ENCODE measurements around the gene RAB4A.

Gene RAB4A

DNA sequence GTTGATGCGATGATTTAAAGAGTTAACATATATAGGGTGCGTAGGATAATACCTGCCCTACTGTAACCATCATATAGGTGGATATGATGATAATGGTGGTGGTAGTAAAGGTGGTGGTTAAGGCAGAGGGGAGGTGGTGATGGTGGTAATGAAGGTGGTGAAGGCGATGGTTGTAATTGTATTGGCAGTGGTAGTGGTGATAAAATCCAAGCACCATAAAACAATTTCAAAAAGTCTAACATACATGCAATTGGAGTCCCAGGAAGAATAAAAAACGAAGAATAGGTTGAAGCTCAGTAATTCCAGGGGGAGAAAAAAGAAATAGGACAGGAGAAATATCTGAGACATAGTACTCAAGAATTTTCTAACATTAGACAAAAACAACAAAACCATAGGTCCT is 27.3 kb upstream of the RAB4A start:
- DNase-seq = no peak

DNA sequence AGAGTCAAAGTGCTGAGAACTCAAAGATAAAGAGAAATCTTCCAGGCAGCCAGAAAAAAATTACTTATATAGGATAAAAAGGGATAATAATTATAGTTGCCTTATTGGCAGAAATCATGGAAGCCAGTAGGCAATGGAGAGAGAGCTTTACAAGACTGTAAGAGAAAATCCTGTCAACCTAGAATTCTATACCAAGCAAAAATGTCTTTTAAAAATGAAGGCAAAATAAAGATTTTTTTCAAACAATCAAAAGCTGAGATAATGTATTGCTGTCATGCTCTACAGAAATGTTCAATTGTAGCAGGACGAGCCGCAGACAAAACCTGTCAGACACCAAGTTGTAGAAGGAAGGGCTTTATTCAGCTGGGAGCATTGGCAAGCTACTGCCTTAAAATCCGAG is 26.8 kb upstream of the RAB4A start:
- DNase-seq = no peak

DNA sequence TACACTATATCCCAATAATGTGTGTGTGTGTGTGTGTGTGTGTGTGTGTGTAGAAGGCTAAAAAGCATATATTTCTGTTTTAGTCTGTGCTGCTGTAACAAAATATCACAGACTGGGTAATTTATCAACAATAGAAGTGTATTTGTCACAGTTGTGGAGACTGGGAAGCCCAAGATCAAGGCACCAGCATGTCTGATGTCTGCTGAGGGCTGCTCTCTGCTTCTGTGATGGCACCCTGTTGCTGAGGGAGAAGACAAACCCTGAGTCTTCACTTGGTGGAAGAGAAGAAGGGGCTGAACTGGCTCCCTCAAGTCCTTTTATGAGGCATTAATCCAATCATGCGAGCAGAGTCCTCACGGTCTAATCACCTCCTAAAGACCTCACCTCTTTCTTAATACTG is 23.0 kb upstream of the RAB4A start:
- no peak for DNase-seq

DNA sequence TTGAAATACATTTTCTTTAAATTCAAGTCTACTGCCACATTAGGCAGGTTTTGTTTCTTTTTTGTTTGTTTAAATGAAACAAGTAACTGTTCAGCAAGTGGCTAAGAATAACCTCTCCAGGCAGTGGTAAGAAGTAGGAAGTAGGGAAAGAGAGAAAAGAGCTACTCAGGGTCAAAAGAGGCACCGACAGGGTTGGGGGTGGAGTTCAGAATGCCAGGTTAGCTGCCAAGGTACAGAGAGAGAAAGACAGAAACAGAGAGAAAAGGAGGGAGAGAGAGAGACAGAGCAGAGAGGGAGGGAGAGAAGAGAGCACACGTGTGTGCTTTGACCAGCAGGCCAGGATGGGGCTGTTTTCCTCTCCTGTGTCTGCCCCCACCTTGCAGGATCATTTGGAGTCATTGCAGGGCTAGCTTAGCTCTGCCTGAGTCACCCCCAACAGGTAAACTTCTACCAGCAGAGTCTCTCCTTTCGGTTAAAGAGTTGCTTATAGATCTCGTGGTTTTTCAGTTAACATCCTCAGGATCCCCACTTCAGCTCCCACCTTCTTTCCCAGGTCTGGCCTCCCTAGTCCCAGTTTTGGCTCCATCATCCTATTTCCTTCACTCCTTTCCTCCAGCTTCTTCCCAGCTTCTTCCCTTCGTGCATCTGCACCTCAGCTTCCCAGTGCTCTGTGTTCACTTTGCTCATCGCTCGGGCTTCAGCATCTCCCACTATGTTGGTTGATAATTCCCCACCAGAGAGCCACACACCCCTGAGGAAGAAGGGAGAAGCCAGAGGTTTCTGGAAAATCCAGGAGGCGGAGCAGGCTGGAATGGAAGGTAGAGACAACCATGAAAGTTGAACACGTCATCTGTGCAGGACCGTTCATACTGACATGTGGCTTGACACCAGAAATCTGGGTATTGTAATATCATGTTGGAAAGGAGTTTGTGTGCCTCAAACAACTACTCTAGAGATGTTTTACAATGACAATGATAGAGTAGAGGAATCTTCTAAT is 21.8 kb upstream of the RAB4A start:
- DNase-seq = no peak

DNA sequence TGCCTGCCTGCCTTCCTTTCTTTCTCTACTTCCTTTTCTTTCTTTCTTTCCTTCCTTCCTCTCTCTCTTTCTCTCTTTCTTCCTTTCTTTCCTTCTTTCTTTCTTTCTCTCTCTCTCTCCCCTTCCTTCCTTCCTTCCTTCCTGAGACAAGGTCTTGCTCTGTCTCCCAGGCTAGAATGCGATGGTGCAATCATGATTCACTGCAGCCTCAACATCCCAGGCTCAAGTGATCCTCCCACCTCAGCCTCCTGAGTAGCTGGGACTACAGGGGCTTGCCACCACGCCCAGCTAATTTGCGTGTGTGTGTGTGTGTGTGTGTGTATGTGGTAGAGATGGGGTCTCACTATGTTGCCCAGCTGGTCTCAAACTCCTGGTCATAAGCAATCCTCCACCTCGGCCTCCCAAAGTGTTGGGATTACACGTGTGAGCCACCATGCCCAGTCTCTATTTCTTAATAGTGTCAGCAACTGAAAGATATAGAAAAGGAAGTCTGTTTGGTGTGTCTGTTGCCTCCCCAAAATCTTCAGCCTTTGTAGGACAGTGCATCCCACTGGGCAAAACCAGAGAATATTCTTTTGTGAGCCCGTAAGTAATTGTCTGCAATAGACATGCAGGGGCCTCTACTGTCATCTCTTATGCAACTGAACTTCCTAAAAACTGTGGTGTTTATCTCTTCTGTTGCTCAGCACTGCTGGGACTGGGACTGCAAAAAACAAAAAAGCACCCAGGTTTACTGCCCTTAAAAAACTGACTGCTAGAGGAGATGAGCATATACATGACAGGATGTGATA is 20.9 kb upstream of the RAB4A start:
- DNase-seq = no peak

DNA sequence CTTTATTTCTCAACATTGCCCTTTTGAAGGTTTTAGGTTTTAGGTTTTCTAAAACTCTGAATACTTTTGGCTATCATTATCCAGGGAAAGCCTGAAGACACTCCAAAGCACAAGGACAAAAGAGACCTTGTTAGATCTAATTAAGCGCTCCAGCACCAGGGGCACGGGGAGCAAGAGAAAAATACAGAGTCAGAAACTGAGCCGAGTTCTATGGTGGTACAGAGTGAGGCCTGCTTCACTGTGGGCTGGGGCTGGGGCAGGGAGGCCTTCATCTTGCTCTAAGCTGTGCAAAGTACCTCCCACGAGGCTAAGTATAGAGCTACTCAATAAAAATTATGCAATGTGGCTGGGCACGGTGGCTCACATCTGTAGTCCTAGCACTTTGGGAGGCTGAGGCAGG is 19.7 kb upstream of the RAB4A start:
- DNase-seq = peak in 17 of 56 donors; percentile 13 to 61 (median 28)

DNA sequence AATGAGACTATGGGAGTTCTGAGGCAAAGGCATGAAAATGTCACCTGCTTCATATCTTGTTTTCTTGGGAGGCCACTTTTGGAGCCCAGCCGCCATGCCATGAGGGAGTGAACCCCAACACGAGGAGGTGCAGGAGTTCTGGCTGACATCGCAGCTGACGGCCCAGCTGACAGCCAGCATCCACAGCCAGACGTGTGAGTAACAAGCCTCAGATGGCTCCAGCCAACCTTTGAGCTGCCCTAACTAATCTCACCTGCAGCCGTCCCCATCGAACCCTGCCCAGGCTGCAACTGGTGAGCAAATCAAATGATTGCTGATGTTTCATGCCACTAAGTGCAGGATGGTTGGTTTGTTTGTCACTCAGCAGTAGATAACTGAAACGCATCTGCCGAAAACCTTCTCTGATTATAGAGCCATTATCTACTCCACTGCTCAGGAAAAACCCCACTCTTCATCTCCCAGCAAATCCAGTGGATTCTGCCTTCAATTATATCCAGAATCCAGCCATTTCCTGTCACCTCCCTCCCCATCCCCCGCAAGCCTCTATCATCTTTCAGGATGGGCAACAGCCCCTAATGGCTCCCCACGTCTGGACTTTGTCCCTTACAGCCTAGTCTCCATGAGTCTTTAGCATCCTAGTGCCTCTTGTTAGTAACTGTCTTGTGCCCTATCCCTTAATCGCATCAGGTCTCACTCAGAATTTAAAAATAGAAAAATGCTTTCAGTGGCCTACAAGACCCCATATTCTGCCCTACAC is 18.5 kb upstream of the RAB4A start:
- DNase-seq = no peak

DNA sequence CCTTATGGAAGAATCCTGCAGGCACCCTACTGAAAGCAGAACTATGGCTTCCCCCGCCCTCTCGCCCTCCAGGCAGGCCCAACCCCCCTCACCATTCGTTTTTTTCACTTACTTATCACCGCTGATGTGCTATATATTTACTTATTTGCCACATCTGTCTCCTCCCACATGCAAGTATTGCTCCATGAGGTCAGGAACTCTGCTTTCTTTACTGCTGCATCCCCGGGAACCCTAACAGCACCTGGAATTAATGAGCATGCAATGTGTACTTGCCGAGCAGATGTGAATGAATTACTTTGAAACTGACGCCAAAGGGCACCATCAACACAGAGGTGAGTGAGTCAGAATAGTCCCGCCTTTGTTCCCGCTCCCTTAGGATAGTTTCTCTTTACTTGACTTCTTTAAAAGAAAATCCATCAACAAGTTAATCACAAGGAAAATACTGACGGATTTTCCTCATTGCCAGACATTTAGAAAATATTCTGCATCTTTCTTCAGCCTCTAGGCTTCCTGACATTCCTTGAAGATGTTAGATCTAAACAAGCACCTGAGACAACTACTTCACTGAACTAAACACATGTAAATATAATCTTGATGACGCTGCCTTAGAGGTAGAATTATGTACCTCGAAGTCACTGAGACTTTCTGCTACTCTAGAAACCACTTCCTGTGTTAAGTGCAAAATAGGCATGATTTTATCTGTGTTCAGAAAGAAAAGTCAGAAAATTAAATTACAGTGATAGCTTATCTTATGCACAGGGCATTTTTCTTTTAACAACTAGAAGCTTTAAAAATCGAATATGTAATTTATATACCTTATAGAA is 17.5 kb upstream of the RAB4A start:
- no peak for DNase-seq

DNA sequence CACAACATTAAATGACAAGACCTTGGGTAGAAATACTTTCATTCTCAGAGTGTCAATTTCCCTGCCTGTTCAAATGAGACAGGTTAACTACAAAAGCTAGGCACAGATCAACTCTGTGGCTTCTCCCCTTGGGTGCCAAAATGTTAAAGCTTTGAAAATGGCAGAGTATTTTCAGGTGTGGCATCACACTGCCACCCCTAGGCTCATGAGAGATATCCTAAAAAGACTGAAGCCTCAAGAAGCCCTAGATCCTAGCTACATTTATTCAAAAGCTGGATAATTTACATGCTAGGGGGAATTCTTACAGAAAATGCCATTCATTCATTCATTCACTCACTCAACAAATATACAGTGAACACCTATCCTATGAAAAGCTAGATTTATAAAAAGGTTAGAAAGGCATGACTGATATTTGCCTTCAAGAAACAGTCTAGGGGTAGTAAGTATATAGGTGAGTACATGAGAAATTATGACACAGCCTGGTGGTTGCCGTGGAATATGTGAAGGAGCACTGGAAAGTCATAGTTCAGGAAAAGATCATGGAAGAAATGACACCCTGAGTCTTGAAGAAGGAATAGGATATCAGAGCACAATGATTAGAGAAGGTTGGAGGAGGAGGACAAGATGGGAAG is 15.9 kb upstream of the RAB4A start:
- peak in 4 of 56 donors; percentile 25 to 50 (median 38) for DNase-seq

DNA sequence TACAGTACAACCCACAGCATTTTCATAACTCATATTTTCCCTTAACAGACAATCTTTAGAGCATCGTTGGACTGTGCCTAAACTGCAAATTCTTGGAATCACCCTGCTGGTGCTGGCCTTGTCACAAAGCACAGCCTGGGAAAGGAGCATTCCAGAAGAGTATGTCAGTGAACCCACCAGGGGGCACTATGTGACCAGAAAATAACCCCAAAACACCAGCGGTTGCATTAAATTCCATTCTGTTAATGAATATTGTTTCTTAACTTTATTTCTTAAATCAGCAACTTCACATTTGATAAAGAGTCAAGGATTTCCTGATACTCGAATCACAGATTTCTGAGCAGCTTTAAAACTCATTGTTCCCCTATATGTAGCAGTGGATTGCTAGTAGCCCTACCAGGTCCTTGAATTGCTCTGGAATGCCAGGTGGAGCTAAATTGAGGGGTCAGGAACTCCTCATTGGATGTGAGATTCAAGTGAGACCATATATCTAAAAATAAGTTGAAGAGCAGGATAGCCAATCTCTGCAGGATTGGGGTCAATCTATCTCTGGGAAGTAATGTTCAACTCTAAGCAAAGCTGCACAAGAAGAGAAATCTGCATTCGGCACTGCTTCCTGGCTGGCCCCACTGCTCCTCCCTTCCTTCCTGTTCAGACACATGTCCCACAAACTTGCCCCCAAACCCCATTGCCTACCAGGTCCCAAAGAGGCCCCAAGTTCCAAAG is 12.7 kb upstream of the RAB4A start:
- peak in 47 of 56 donors; percentile 10 to 89 (median 48) for DNase-seq

DNA sequence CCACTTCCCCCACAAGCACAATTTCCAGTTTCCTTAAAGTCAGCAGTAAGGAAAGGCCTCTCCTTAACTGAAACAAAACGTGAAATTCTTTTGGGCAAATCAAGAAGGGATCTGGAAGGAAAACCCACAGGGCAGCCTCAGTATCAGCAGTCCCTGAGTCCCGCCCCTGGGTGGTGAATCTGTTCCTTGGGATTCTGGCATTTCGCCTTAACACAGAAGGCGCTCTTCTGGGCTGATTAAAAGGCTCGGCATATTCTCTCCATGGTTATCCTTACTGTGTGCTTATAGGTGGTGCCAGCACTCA is 12.2 kb upstream of the RAB4A start:
- DNase-seq = no peak

DNA sequence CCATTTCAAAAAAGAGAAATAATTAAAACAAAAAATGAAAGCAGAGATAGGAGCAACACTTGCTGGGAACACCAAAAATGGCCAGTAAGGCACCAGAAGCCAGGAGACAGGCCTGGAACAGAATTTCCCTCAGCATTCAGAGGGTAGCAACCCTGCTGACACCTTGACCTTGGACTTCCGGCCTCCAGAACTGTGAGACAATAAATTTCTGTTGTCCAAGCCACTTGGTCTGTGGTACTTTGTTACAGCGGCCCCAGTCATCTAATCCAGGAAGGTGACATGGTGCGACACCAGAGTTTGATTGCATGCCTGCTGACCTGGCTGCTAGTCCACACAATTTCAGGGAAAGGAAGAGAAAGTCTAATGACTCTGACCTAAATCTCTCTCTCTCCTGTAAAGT is 10.6 kb upstream of the RAB4A start:
- DNase-seq = no peak

DNA sequence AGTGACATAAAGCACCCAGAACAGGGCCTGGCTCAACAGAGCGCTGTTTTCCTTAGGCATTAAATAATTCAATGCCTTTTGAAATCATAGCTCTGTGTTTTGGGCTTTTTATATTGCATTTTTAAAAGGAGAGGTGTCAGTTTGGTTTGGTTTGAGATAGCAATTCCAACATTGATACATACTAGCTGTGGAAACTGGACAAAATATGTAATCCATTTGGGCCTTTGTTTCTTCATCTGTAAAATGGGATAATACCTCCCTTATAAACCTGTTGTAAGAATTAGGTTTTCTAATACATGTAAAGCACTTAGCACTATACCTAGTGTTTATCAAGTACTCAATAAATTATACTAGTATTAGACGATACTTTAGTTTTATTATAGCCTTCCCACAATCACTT is 8.7 kb upstream of the RAB4A start:
- DNase-seq = no peak

DNA sequence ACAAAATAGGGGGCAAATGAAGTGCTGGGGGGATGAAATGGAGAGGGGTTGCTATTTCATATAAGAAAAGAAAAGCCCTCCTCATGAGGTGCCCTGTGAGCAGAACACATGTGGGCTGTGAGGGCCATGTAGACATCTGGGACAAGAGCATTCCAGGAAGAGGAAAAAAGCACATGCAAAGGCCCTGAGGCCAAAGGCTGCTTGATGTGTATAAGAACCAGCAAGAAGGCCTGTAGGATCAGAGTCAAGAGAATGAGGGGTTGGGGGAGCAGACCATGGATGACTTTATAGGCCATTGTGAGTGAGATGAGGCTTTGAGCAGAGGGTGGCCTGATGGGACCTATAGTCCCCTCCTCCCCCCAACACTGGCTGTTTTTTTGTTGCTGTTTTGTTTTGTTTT is 7.7 kb upstream of the RAB4A start:
- no peak for DNase-seq

DNA sequence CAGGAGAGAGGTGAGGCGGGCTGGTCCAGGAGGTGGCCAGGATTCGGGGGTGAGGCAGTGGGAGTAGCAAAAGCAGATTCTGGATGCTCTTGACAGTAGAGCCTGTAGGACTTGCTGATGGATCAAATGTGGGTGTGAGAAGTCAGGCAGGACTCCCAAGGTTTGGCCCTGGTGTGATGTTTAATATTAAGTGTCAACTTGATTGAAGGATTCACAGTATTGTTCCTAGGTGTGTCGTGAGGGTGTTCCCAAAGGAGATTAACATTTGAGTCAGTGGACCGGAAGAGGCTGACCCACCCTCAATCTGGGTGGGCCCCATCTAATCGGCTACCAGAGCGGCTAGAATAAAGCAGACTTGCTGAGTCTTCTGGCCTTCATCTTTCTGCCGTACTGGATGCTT is 6.8 kb upstream of the RAB4A start:
- DNase-seq = no peak

DNA sequence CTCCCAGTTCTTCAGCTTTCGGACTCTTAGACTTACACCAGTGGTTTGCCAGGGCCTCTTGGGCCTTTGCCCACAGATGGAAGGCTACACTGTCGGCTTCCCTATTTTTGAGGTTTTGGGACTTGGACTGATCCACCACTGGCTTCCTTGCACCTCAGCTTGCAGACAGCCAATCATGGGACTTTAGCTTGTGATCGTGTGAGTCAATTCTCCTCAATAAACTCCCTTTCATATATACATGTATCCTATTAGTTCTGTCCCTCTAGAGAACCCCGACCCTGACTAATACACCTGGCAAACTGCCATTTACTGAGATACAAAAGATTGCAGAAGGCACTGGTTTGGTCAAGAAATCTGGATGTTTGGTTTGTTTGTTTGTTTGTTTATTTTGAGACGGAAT is 6.4 kb upstream of the RAB4A start:
- DNase-seq = no peak

DNA sequence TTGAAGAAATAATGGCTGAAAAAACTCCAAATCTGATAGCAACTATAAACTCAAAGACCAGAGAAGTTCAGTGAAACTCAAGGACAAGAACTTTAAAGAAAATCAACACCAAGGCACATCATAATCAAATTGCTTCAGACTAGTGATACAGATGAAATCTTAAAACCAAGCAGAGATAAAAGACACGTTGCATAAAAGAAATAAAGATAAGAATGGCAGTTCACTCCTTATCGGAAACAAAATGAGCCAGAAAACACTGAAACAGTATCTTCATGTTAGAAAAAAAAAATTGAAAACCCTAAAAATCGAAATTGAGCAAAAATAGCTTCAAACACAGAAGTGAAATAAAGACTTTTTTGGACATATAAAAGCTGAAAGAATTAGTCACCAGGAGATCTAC is 4.6 kb upstream of the RAB4A start:
- DNase-seq = no peak

DNA sequence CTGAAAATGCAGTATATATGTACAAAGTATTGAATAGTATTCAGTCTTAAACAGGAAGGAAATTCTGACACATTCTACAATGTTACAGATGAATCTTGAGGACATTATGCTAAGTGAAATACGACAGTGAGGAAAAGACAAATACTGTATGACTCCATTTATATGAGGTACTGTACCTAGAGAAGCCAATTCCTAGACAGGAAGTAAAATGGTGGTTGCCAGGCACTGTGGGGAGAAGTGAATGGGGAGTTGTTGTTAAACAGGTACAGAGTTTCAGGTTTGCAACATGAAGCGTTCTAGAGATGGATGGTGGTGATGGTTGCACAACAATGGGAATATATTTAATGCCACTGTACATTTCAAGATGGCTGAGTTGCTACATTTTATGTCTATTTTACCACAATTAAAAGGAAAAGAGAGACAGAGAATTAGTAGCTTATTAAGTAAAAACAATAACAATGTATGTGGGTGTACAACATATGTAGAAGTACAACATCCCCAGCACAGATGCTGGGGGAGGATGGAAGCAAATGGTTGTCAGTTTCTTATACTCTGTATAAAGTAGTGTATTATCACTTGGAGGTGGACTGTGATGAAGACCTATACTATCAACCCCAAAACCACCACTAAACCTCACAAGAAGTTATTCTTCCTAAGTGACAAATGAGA is 3.9 kb upstream of the RAB4A start:
- DNase-seq = no peak

DNA sequence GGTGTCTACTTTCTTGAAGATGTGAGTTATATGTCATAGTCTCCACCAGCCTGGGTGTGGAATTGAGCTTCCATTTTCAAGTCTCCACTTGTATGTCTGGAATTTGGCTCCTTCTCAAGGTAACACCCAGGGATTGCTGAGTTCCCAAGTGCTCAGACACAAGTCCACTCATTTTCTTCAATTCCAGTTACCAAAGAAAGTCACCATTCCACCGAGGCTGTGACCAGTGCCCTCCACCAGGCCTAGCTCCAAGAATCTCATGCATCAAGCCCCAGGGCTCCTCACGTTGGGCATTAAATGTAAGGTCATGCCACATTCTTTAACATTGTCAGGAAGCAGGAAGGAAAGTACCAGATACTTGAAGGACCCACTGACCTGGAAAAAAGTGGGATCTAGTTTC is 2.4 kb upstream of the RAB4A start:
- DNase-seq = no peak
